HG02678 (cell line): ENCODE measurements around the gene PAQR4.

Experiments
- ATAC-seq: cut with Tn5 transposase; IDR thresholded peaks from one replicate; pipeline ENCODE4 v1.9.1; 2021; ENCODE audit warnings: mild to moderate bottlenecking, moderate library complexity; ENCODE audit not compliant: unreplicated experiment

The PAQR4 gene

GRCh38 chr16:3020604-3021448 is 51.7 kb downstream of the PAQR4 start:
- ATAC-seq: no peak

- ATAC-seq: no peak
Observed at GRCh38 chr16:3021449-3022207, 52.5 kb downstream of the PAQR4 start.

GRCh38 chr16:3022208-3022683 is 53.1 kb downstream of the PAQR4 start:
- ATAC-seq: no peak

GRCh38 chr16:3022684-3023414 is 53.7 kb downstream of the PAQR4 start:
- no peak for ATAC-seq
